ENCODE measurements around the gene RAD50.

Gene RAD50

GRCh38 chr5:132667761-132668705, 111.3 kb downstream of the RAD50 start:
- H3K4me3 ChIP-seq (ENCODE audit: low read depth, low read length) = no peak overlapping the region
- no peak for DNase-seq
- in situ Hi-C loops (cut with HindIII; ENCODE audit: low pct_ligation_motif_present, low sequenced_read_pairs) = no loop called here
- H3K27me3 ChIP-seq (replicated peaks) = no peaks in the 10 kb centered on the region
- H3K36me3 ChIP-seq (replicated peaks) = no peaks in the 10 kb centered on the region
- no peak overlapping the region for H3K27ac ChIP-seq
- TF ChIP-seq CTCF (IDR thresholded peaks at IDR 0.05; ENCODE audit: low read depth, low read length, missing control alignments) = no peak

- Histone ChIP-seq H3K36me3 (replicated peaks) (no peaks in the 10 kb centered on the region), H3K27ac (no peak overlapping the region), H3K27me3 (replicated peaks) (no peaks in the 10 kb centered on the region), H3K4me3 (ENCODE audit: low read depth, low read length) (no peak overlapping the region)
- TF ChIP-seq CTCF (IDR thresholded peaks at IDR 0.05; ENCODE audit: low read depth, low read length, missing control alignments) = no peak
- DNase-seq = no peak
- in situ Hi-C loops (cut with HindIII; ENCODE audit: low pct_ligation_motif_present, low sequenced_read_pairs) = no loop called here
These were observed 112.1 kb downstream of the RAD50 start for GRCh38 chr5:132668706-132669454.

GRCh38 chr5:132669455-132669820, 112.7 kb downstream of the RAD50 start:
- in situ Hi-C loops (cut with HindIII; ENCODE audit: low pct_ligation_motif_present, low sequenced_read_pairs) = no loop called here
- Histone ChIP-seq H3K27ac (no peak overlapping the region), H3K4me3 (ENCODE audit: low read depth, low read length) (no peak overlapping the region), H3K36me3 (replicated peaks) (no peaks in the 10 kb centered on the region), H3K27me3 (replicated peaks) (no peaks in the 10 kb centered on the region)
- no peak for DNase-seq
- no peak for TF ChIP-seq CTCF (IDR thresholded peaks at IDR 0.05; ENCODE audit: low read depth, low read length, missing control alignments)

GRCh38 chr5:132669966-132670882, 113.4 kb downstream of the RAD50 start:
- in situ Hi-C loops (cut with HindIII; ENCODE audit: low pct_ligation_motif_present, low sequenced_read_pairs) = no loop called here
- no peaks in the 10 kb centered on the region for H3K27me3 ChIP-seq (replicated peaks)
- no peak overlapping the region for H3K27ac ChIP-seq
- no peak for DNase-seq
- H3K36me3 ChIP-seq (replicated peaks) = no peaks in the 10 kb centered on the region
- no peak for TF ChIP-seq CTCF (IDR thresholded peaks at IDR 0.05; ENCODE audit: low read depth, low read length, missing control alignments)
- H3K4me3 ChIP-seq (ENCODE audit: low read depth, low read length) = no peak overlapping the region

GRCh38 chr5:132671000-132671399, 114.2 kb downstream of the RAD50 start:
- H3K36me3 ChIP-seq (replicated peaks) = no peaks in the 10 kb centered on the region
- in situ Hi-C loops (cut with HindIII; ENCODE audit: low pct_ligation_motif_present, low sequenced_read_pairs) = no loop called here
- TF ChIP-seq CTCF (IDR thresholded peaks at IDR 0.05; ENCODE audit: low read depth, low read length, missing control alignments) = no peak
- DNase-seq = no peak
- H3K4me3 ChIP-seq (ENCODE audit: low read depth, low read length) = no peak overlapping the region
- no peaks in the 10 kb centered on the region for H3K27me3 ChIP-seq (replicated peaks)
- H3K27ac ChIP-seq = no peak overlapping the region
